GM12801 (cell line): Measurements from ENCODE around the gene IGF1R.

Experiments used
- CTCF ChIP-seq: IDR thresholded peaks from one replicate; pipeline ENCODE4 v1.5.1; 2011; ENCODE audit warnings: control low read depth; ENCODE audit not compliant: insufficient read length; ENCODE audit errors: extremely low read depth

The IGF1R gene

GRCh38 chr15:98658831-98659699 is 10.7 kb downstream of the IGF1R start:
- no peak for TF ChIP-seq CTCF

GRCh38 chr15:98660055-98660454 is 11.7 kb downstream of the IGF1R start:
- TF ChIP-seq CTCF = no peak

GRCh38 chr15:98663045-98663444 is 14.7 kb downstream of the IGF1R start:
- TF ChIP-seq CTCF = no peak

- TF ChIP-seq CTCF = no peak
These were observed 15.3 kb downstream of the IGF1R start for GRCh38 chr15:98663606-98664005.

GRCh38 chr15:98666441-98666840 is 18.1 kb downstream of the IGF1R start:
- no peak for TF ChIP-seq CTCF

- no peak for TF ChIP-seq CTCF
These were observed 18.5 kb downstream of the IGF1R start for GRCh38 chr15:98666841-98667240.

GRCh38 chr15:98667521-98668179 is 19.3 kb downstream of the IGF1R start:
- TF ChIP-seq CTCF = no peak
